ENCODE results near the gene WDR38. TPM values are rescaled to one million over a fixed set of nuclear protein-coding genes. Genes with fewer than 3 reads are reported as not detected.

WDR38 gene
- total and polyA plus RNA-seq, 12 donors: 0.04 to 0.22 TPM; not detected in 10

DNA sequence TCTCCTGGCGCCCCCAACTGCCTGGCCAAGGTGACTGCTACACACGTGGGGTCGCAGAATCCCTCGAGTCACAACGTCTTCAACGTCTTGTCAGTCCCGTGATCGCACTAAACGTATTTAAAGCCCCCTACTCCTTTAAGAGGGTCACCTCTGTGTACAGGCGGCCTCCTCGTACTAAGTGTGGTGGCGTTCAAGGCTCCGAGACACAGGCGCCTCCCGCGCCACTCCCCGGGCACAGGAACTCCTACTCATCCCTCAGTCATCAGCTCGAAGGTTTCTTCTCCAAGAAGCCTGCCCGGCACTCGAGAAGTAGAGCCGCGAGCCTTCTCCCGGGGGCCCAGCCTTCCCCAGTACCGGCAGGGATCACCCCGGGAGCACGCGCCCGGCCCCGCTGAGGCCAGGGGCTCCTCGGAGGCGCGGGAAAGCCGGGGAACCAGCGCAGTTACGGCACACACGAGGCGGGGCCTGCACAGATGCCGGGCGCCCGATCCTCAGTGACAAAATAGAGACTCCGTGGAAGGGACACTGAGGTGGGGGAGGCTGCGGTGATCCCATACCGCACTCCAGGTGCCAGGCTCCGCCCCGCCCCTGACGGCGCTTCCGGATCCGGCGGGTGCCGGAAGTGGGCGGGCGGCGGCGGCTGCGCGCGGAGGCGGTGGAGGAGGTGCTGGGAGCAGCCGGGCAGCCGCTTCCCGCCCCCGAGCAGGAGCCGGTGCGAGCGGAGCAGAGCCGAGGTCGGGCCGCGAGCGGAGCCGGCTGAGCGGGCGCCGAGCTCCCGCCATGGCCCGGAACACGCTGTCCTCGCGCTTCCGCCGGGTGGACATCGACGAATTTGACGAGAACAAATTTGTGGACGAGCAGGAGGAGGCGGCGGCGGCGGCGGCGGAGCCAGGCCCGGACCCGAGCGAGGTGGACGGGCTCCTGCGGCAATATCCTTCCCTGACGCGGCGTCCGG lies 15.5 kb downstream of the WDR38 start:
- Histone ChIP-seq H3K27me3 (no peaks in the 10 kb centered on the region), H3K4me3 (peak overlapping the region; percentile 83 to 99 (median 92)), H3K9me3 (no peaks in the 10 kb centered on the region), H3K4me1 (peaks cover 28 to 59% (median 50%) of the 10 kb centered on the region in 9 donors), H3K36me3 (peaks cover 0 to 26% (median 3%) of the 10 kb centered on the region in 9 donors), H3K27ac (peak overlapping the region; percentile 79 to 98 (median 96))
- TF ChIP-seq, protein P1, sequence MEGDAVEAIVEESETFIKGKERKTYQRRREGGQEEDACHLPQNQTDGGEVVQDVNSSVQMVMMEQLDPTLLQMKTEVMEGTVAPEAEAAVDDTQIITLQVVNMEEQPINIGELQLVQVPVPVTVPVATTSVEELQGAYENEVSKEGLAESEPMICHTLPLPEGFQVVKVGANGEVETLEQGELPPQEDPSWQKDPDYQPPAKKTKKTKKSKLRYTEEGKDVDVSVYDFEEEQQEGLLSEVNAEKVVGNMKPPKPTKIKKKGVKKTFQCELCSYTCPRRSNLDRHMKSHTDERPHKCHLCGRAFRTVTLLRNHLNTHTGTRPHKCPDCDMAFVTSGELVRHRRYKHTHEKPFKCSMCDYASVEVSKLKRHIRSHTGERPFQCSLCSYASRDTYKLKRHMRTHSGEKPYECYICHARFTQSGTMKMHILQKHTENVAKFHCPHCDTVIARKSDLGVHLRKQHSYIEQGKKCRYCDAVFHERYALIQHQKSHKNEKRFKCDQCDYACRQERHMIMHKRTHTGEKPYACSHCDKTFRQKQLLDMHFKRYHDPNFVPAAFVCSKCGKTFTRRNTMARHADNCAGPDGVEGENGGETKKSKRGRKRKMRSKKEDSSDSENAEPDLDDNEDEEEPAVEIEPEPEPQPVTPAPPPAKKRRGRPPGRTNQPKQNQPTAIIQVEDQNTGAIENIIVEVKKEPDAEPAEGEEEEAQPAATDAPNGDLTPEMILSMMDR (IDR thresholded peaks at IDR 0.05): peak in 2 of 9 donors; percentile 14 to 26
- WGBS, 2 donors: 1% methylated on average over 85 to 101 of the region's 101 CpGs
- intact Hi-C loops (cut with DNase I): loop anchor here in 1 of 10 donors (5.0 kb wide), 1 partner anchor 74 kb away; the partner anchor contains the start of gene GOLGA1
- ATAC-seq (peak; percentile 87 to 94 (median 92)), DNase-seq (peak; percentile 85 to 91)

DNA sequence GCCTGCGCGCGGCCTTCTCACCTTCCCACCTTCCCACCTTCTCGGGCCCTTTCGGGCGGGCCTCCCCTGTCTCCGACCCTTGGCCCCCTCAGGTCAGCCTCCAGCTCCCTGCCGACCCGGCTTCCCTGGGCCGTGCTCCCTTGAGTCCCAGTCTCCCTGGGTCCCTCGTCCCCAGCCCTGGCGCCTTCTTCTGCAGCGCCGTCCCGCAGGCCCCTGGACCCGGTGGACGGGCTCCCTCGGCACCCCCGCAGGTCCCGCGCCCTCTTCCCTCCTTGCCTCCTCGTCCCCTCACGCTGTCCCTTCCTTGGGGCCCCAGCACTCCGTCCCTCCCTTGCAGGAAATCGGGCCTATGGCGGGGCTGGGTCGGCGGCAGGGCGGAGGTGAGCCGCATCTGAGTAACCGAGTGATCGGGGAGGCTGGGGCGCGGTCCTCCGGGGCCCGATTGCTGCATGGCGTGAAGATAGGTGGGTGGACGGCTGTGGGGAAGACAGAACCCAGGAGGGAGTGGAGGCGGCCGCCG lies 16.3 kb downstream of the WDR38 start:
- intact Hi-C loops (cut with DNase I): loop anchor here in 1 of 10 donors (5.0 kb wide), 1 partner anchor 73 kb away; the partner anchor contains the start of gene GOLGA1
- ATAC-seq: peak; percentile 2 to 32 (median 6)
- Histone ChIP-seq H3K27me3 (no peaks in the 10 kb centered on the region), H3K4me1 (peaks cover 28 to 62% (median 56%) of the 10 kb centered on the region in 9 donors), H3K4me3 (peak overlapping the region; percentile 83 to 99 (median 92)), H3K27ac (peak overlapping the region; percentile 79 to 98 (median 96)), H3K9me3 (no peaks in the 10 kb centered on the region), H3K36me3 (peaks cover 0 to 34% (median 7%) of the 10 kb centered on the region in 9 donors)
- 0 to 1% methylated on average over 35 to 40 of the region's 41 CpGs for WGBS, 2 donors
- TF ChIP-seq, protein P1 (IDR thresholded peaks at IDR 0.05): no peak
- DNase-seq: no peak

- H3K27me3 ChIP-seq: no peaks in the 10 kb centered on the region
- peaks cover 0 to 39% (median 11%) of the 10 kb centered on the region in 9 donors for H3K36me3 ChIP-seq
- DNase-seq: peak in 1 of 2 donors; percentile 39
- peak overlapping the region; percentile 79 to 98 (median 96) for H3K27ac ChIP-seq
- intact Hi-C loops (cut with DNase I): loop anchor here in 3 of 10 donors (5.0 to 10.0 kb wide), 3 partner anchors 65 to 275 kb away; partner anchors contain the start of genes GOLGA1 (in 1 of the 3) and SCAI (in 1 of the 3)
- peak in 3 of 8 donors; percentile 4 to 29 (median 5) for ATAC-seq
- TF ChIP-seq, protein P1 (IDR thresholded peaks at IDR 0.05): no peak
- no peaks in the 10 kb centered on the region for H3K9me3 ChIP-seq
- peaks cover 28 to 64% (median 56%) of the 10 kb centered on the region in 9 donors for H3K4me1 ChIP-seq
- WGBS, 2 donors: 10 to 11% methylated on average over 12 of the region's 12 CpGs
- peak overlapping the region; percentile 83 to 99 (median 92) for H3K4me3 ChIP-seq
These were observed 16.8 kb downstream of the WDR38 start for GRCh38 chr9:124869986-124870560.
